ENCODE results near the gene INO80E. TPM values are rescaled to one million over a fixed set of nuclear protein-coding genes. Genes with fewer than 3 reads are reported as not detected.

The INO80E gene
- total and polyA plus RNA-seq, 2 donors (not counting 1 experiment from before 2014, with no cell fraction given): 103 to 113 TPM

- ATAC-seq (ENCODE audit: low read depth) (no peak), DNase-seq (no peak)
- H3K4me1 Mint-ChIP-seq: peaks cover 10% of the 10 kb centered on the region
- no peak overlapping the region for H3K4me3 Mint-ChIP-seq
- H3K27me3 Mint-ChIP-seq: no peaks in the 10 kb centered on the region
- peaks cover 8 to 13% of the 10 kb centered on the region in 2 donors for H3K4me1 ChIP-seq (ENCODE audit: control insufficient read depth in 2 of 2, insufficient read depth in 2 of 2, low read length in 2 of 2)
- CTCF ChIA-PET: no interaction called here
- H3K9me3 Mint-ChIP-seq (ENCODE audit: insufficient read depth): no peaks in the 10 kb centered on the region
- intact Hi-C loops (cut with micrococcal nuclease): no loop called here
- no peak overlapping the region for H3K4me3 ChIP-seq (ENCODE audit: control extremely low read depth in 1 of 5, extremely low read depth in 1 of 5, insufficient read depth in 1 of 5, low read depth in 2 of 5, low read length in 4 of 5)
- POLR2A ChIA-PET: no interaction called here
- no peak overlapping the region for H3K27ac ChIP-seq (ENCODE audit: low read length in 2 of 2)
- no peak overlapping the region for H2AFZ ChIP-seq (ENCODE audit: insufficient read depth, low read depth, low read length, poor library complexity, severe bottlenecking)
- no peaks in the 10 kb centered on the region for H3K79me2 ChIP-seq (ENCODE audit: control insufficient read depth, insufficient read depth, low read length)
- TF ChIP-seq, protein P1, sequence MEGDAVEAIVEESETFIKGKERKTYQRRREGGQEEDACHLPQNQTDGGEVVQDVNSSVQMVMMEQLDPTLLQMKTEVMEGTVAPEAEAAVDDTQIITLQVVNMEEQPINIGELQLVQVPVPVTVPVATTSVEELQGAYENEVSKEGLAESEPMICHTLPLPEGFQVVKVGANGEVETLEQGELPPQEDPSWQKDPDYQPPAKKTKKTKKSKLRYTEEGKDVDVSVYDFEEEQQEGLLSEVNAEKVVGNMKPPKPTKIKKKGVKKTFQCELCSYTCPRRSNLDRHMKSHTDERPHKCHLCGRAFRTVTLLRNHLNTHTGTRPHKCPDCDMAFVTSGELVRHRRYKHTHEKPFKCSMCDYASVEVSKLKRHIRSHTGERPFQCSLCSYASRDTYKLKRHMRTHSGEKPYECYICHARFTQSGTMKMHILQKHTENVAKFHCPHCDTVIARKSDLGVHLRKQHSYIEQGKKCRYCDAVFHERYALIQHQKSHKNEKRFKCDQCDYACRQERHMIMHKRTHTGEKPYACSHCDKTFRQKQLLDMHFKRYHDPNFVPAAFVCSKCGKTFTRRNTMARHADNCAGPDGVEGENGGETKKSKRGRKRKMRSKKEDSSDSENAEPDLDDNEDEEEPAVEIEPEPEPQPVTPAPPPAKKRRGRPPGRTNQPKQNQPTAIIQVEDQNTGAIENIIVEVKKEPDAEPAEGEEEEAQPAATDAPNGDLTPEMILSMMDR (IDR thresholded peaks at IDR 0.05): no peak
- TF ChIP-seq EZH2 (IDR thresholded peaks at IDR 0.05; ENCODE audit: borderline replicate concordance, insufficient read depth, low read depth, low read length, poor library complexity, severe bottlenecking): no peak
- H4K20me1 ChIP-seq (ENCODE audit: control insufficient read depth, insufficient read depth, low read length, poor library complexity, severe bottlenecking): no peaks in the 10 kb centered on the region
- H3K27ac Mint-ChIP-seq: no peak overlapping the region
- no peaks in the 10 kb centered on the region for H3K9me3 ChIP-seq (ENCODE audit: control extremely low read depth in 1 of 3, control insufficient read depth in 2 of 3, insufficient read depth in 1 of 3, low read length in 2 of 3)
- H3K4me2 ChIP-seq (replicated peaks; ENCODE audit: low read depth, low read length, poor library complexity, severe bottlenecking): no peak overlapping the region
- no peaks in the 10 kb centered on the region for H3K27me3 ChIP-seq (replicated peaks in 1 of 4; ENCODE audit: control extremely low read depth in 1 of 4, control insufficient read depth in 3 of 4, insufficient read depth in 4 of 4, low read length in 3 of 4)
- H3K9ac ChIP-seq (ENCODE audit: low read length): no peak overlapping the region
- H3K36me3 ChIP-seq (replicated peaks in 1 of 2; ENCODE audit: control extremely low read depth in 1 of 2, control insufficient read depth in 1 of 2, extremely low read depth in 1 of 2, insufficient read depth in 2 of 2, low read length in 1 of 2): peaks cover 0 to 58% of the 10 kb centered on the region in 2 experiments
- no CpG with 5 or more reads among the region's 2 CpGs for WGBS (ENCODE audit: insufficient coverage)
Observed at GRCh38 chr16:29990034-29990433, 6.0 kb upstream of the INO80E start.

DNA sequence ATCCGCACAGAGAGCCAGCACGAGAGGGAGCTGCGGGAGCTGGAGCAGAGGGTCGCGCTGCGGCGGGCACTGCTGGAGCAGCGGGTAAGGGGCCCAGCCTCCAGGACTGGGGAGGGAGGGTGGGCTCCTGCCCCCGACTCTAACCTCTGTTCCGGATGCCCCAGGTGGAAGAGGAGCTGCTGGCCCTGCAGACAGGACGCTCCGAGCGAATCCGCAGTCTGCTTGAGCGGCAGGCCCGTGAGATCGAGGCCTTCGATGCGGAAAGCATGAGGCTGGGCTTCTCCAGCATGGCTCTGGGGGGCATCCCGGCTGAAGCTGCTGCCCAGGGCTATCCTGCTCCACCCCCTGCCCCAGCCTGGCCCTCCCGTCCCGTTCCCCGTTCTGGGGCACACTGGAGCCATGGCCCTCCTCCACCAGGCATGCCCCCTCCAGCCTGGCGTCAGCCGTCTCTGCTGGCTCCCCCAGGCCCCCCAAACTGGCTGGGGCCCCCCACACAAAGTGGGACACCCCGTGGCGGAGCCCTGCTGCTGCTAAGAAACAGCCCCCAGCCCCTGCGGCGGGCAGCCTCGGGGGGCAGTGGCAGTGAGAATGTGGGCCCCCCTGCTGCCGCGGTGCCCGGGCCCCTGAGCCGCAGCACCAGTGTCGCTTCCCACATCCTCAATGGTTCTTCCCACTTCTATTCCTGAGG lies 5.0 kb upstream of the INO80E start:
- no peaks in the 10 kb centered on the region for H3K9me3 Mint-ChIP-seq (ENCODE audit: insufficient read depth)
- WGBS (ENCODE audit: insufficient coverage): 97% methylated on average over 31 of the region's 35 CpGs
- ATAC-seq (ENCODE audit: low read depth): no peak
- no peak for DNase-seq
- H3K36me3 ChIP-seq (replicated peaks in 1 of 2; ENCODE audit: control extremely low read depth in 1 of 2, control insufficient read depth in 1 of 2, extremely low read depth in 1 of 2, insufficient read depth in 2 of 2, low read length in 1 of 2): peaks cover 0 to 48% of the 10 kb centered on the region in 2 experiments
- H3K4me3 ChIP-seq (ENCODE audit: control extremely low read depth in 1 of 5, extremely low read depth in 1 of 5, insufficient read depth in 1 of 5, low read depth in 2 of 5, low read length in 4 of 5): no peak overlapping the region
- peaks cover under 1% of the 10 kb centered on the region for H3K79me2 ChIP-seq (ENCODE audit: control insufficient read depth, insufficient read depth, low read length)
- no peak overlapping the region for H2AFZ ChIP-seq (ENCODE audit: insufficient read depth, low read depth, low read length, poor library complexity, severe bottlenecking)
- no peak overlapping the region for H3K27ac ChIP-seq (ENCODE audit: low read length in 2 of 2)
- TF ChIP-seq EZH2 (IDR thresholded peaks at IDR 0.05; ENCODE audit: borderline replicate concordance, insufficient read depth, low read depth, low read length, poor library complexity, severe bottlenecking): no peak
- TF ChIP-seq, protein P1 (IDR thresholded peaks at IDR 0.05): no peak
- H3K27me3 Mint-ChIP-seq: no peaks in the 10 kb centered on the region
- H3K27ac Mint-ChIP-seq: no peak overlapping the region
- ChIA-PET CTCF (no interaction called here), POLR2A (interaction anchor here (1.2 kb wide), 1 partner anchor 11 kb away, joined by 6 read pairs; no protein-coding TSS in a partner anchor)
- H3K4me1 Mint-ChIP-seq: peaks cover 19% of the 10 kb centered on the region
- no peak overlapping the region for H3K9ac ChIP-seq (ENCODE audit: low read length)
- peaks cover 8 to 14% of the 10 kb centered on the region in 2 donors for H3K4me1 ChIP-seq (ENCODE audit: control insufficient read depth in 2 of 2, insufficient read depth in 2 of 2, low read length in 2 of 2)
- no peak overlapping the region for H3K4me3 Mint-ChIP-seq
- no peaks in the 10 kb centered on the region for H4K20me1 ChIP-seq (ENCODE audit: control insufficient read depth, insufficient read depth, low read length, poor library complexity, severe bottlenecking)
- no peaks in the 10 kb centered on the region for H3K27me3 ChIP-seq (replicated peaks in 1 of 4; ENCODE audit: control extremely low read depth in 1 of 4, control insufficient read depth in 3 of 4, insufficient read depth in 4 of 4, low read length in 3 of 4)
- intact Hi-C loops (cut with micrococcal nuclease): no loop called here
- no peaks in the 10 kb centered on the region for H3K9me3 ChIP-seq (ENCODE audit: control extremely low read depth in 1 of 3, control insufficient read depth in 2 of 3, insufficient read depth in 1 of 3, low read length in 2 of 3)
- no peak overlapping the region for H3K4me2 ChIP-seq (replicated peaks; ENCODE audit: low read depth, low read length, poor library complexity, severe bottlenecking)
